Cardiac muscle cell (in vitro differentiated cells and primary cell): ENCODE results near the gene FAM98A. TPM values are rescaled to one million over a fixed set of nuclear protein-coding genes. Genes with fewer than 3 reads are reported as not detected.

ENCODE experiments used
- DNase-seq, 2 donors: peaks; one replicate each; pipeline versions ENCODE4 v3.0.0 to v3.0.0-alpha.2; 2010 to 2017; ENCODE audit warnings: low read depth in 1 of 2, low spot score in 1 of 2
- H3K27ac ChIP-seq: fragments of 200-600 bp; sonication (generic); 2 replicates; pipeline ENCODE4 v1.5.1; 2016
- H3K27me3 ChIP-seq: fragments of 200-600 bp; sonication (generic); 2 replicates; pipeline ENCODE4 v1.6.0; 2016; ENCODE audit warnings: control low read depth
- H3K36me3 ChIP-seq: fragments of 200-600 bp; sonication (generic); 2 replicates; pipeline ENCODE4 v1.5.1; 2016; ENCODE audit warnings: control low read depth
- H3K4me1 ChIP-seq: fragments of 200-600 bp; sonication (generic); 2 replicates; pipeline ENCODE4 v1.8.1; 2017; ENCODE audit warnings: low read depth, mild to moderate bottlenecking, mixed run types
- H3K4me3 ChIP-seq: fragments of 200-600 bp; sonication (generic); 2 replicates; pipeline ENCODE4 v1.5.1; 2016; ENCODE audit warnings: mild to moderate bottlenecking
- H3K9me3 ChIP-seq: fragments of 200-600 bp; sonication (generic); 2 replicates; pipeline ENCODE4 v1.5.1; 2017; ENCODE audit warnings: low read depth, mild to moderate bottlenecking, control low read depth
- CTCF ChIP-seq: IDR thresholded peaks from 2 replicates; pipeline ENCODE4 v1.5.1; 2012; ENCODE audit warnings: low read depth, mild to moderate bottlenecking, low read length
- polyA plus RNA-seq: library from polyadenylated mRNA; unstranded; fragments of >200 nt; fragmentation: Nextera tagmentation; extraction: Ambion mirVana; gene quantifications from 2 replicates; pipeline ENCODE4 v1.2.1, GENCODE V29; 2016
- total RNA-seq: library from RNA; depleted of rRNA; stranded (reverse); fragments of >200 nt; gene quantifications from 2 replicates; pipeline ENCODE4 v1.2.3, GENCODE V29; 2016

The FAM98A gene
- total and polyA plus RNA-seq, 2 experiments from 2014 or later = 32.6 to 40.8 TPM

GRCh38 chr2:33583194-33583938, 15.7 kb downstream of the FAM98A start:
- Histone ChIP-seq H3K9me3 (no peaks in the 10 kb centered on the region), H3K27me3 (no peaks in the 10 kb centered on the region), H3K27ac (peak overlapping the region; percentile 10), H3K4me1 (peaks cover 7% of the 10 kb centered on the region), H3K4me3 (no peak overlapping the region), H3K36me3 (peaks cover 36% of the 10 kb centered on the region)
- peak; percentile 78 for TF ChIP-seq CTCF
- peak; percentile 50 to 59 for DNase-seq

- no peak for TF ChIP-seq CTCF
- no peaks in the 10 kb centered on the region for H3K9me3 ChIP-seq
- no peak overlapping the region for H3K4me3 ChIP-seq
- no peaks in the 10 kb centered on the region for H3K27me3 ChIP-seq
- peaks cover 6% of the 10 kb centered on the region for H3K4me1 ChIP-seq
- H3K27ac ChIP-seq = no peak overlapping the region
- H3K36me3 ChIP-seq = peaks cover 27% of the 10 kb centered on the region
- no peak for DNase-seq
Measured at GRCh38 chr2:33581872-33582271, 17.2 kb downstream of the FAM98A start.

GRCh38 chr2:33579227-33579626, 19.9 kb downstream of the FAM98A start:
- Histone ChIP-seq H3K27me3 (no peaks in the 10 kb centered on the region), H3K4me1 (peaks cover 6% of the 10 kb centered on the region), H3K9me3 (no peaks in the 10 kb centered on the region), H3K36me3 (peaks cover 7% of the 10 kb centered on the region), H3K4me3 (no peak overlapping the region), H3K27ac (no peak overlapping the region)
- no peak for DNase-seq
- TF ChIP-seq CTCF = no peak

GRCh38 chr2:33577668-33578067, 21.4 kb downstream of the FAM98A start:
- no peak for TF ChIP-seq CTCF
- Histone ChIP-seq H3K27ac (no peak overlapping the region), H3K4me1 (peaks cover under 1% of the 10 kb centered on the region), H3K9me3 (no peaks in the 10 kb centered on the region), H3K36me3 (no peaks in the 10 kb centered on the region), H3K4me3 (no peak overlapping the region), H3K27me3 (no peaks in the 10 kb centered on the region)
- peak in 1 of 2 donors; percentile 28 for DNase-seq

- no peaks in the 10 kb centered on the region for H3K36me3 ChIP-seq
- H3K27me3 ChIP-seq = no peaks in the 10 kb centered on the region
- DNase-seq = no peak
- H3K9me3 ChIP-seq = no peaks in the 10 kb centered on the region
- H3K27ac ChIP-seq = no peak overlapping the region
- H3K4me3 ChIP-seq = no peak overlapping the region
- no peak for TF ChIP-seq CTCF
- no peaks in the 10 kb centered on the region for H3K4me1 ChIP-seq
Measured at GRCh38 chr2:33577084-33577483, 22.0 kb downstream of the FAM98A start.
